H1 (cell line): ENCODE measurements around the gene GSG1L. TPM values are rescaled to one million over a fixed set of nuclear protein-coding genes. Genes with fewer than 3 reads are reported as not detected.

Source experiments
- BRCA1 ChIP-seq: IDR thresholded peaks from 2 replicates; pipeline ENCODE4 v1.6.1; 2012; ENCODE audit warnings: low read depth, low read length, improper control_type of control experiment
- CHD1 ChIP-seq: IDR thresholded peaks from 2 replicates; pipeline ENCODE4 v1.6.1; 2012; ENCODE audit warnings: low read depth, low read length, improper control_type of control experiment
- CHD7 ChIP-seq: fragments of 300-600 bp; sonication (generic); IDR thresholded peaks from 2 replicates; pipeline ENCODE4 v1.7.1; 2012; ENCODE audit warnings: low read length, moderate library complexity, mild to moderate bottlenecking, inconsistent platforms; ENCODE audit not compliant: insufficient replicate concordance
- EGR1 ChIP-seq: IDR thresholded peaks from 2 replicates; pipeline ENCODE4 v1.6.1; 2011; ENCODE audit warnings: low read depth, low read length, borderline replicate concordance
- HDAC2 ChIP-seq, 2 experiments: fragments of 300-600 bp in 1 of 2; sonication (generic) in 1 of 2; IDR thresholded peaks; 2 replicates each; pipeline ENCODE4 v1.6.1; 2011 to 2012; ENCODE audit warnings: low read depth in 2 of 2, low read length in 2 of 2, mild to moderate bottlenecking in 2 of 2, moderate library complexity in 2 of 2, borderline replicate concordance in 1 of 2, inconsistent platforms in 1 of 2
- MAX ChIP-seq: IDR thresholded peaks from 2 replicates; pipeline ENCODE4 v1.6.1; 2012; ENCODE audit warnings: inconsistent platforms
- RBBP5 ChIP-seq: IDR thresholded peaks from 2 replicates; pipeline ENCODE4 v1.7.1; 2012; ENCODE audit warnings: low read depth, mild to moderate bottlenecking, inconsistent platforms, low read length, moderate library complexity, borderline replicate concordance
- RXRA ChIP-seq: IDR thresholded peaks from 2 replicates; pipeline ENCODE4 v1.6.1; 2011; ENCODE audit warnings: low read depth, mild to moderate bottlenecking, low read length, moderate library complexity; ENCODE audit not compliant: insufficient read depth
- TAF7 ChIP-seq: optimal IDR thresholded peaks from 2 replicates; pipeline ENCODE3; 2011; ENCODE audit warnings: low read depth, mild to moderate bottlenecking, inconsistent platforms, low read length, moderate library complexity, borderline replicate concordance
- TBP ChIP-seq: IDR thresholded peaks from 2 replicates; pipeline ENCODE4 v1.6.1; 2011; ENCODE audit warnings: low read depth, low read length, improper control_type of control experiment
- polyA plus RNA-seq, 7 experiments: library from polyadenylated mRNA; depleted of rRNA in 3 of 7; stranded (reverse) in 5 of 7; unstranded in 2 of 7; fragments of >200 nt in 5 of 7; fragments of 200-250 nt in 2 of 7; gene quantifications; 1 replicate in 5 of 7; 2 replicates in 1 of 7; 4 replicates in 1 of 7; pipeline versions ENCODE4 v1.2.1 to v1.2.3, GENCODE V29; 2011 to 2013; ENCODE audit warnings: missing spikeins in 2 of 7, mixed read lengths in 2 of 7
- total RNA-seq: library from RNA; stranded (reverse); fragmentation: NEBNext Ultra II Directional; extraction: Animal tissue kit (Norgen Biotek cat#: 25700); gene quantifications from 2 replicates; pipeline ENCODE4 v1.2.1, GENCODE V29; 2021

Gene GSG1L
- total and polyA plus RNA-seq, 2 of the 8 experiments (the other 6 are each of a cell fraction or from before 2014, with no cell fraction given), result 0.71 to 1.1 TPM

GRCh38 chr16:27951489-27952120 is 111.9 kb downstream of the GSG1L start (continued):
- TF ChIP-seq CHD7 (no peak), MAX (no peak), TBP (no peak), EGR1 (no peak), RXRA (no peak), CHD1 (no peak), BRCA1 (no peak), RBBP5 (no peak), HDAC2 (IDR thresholded peaks at IDR 0.05; ENCODE audit: borderline replicate concordance in 1 of 2, low read depth in 2 of 2, low read length in 2 of 2) (no peak), TAF7 (no peak)
